HepG2 (cell line): ENCODE data around the gene CBX2. TPM values are rescaled to one million over a fixed set of nuclear protein-coding genes. Genes with fewer than 3 reads are reported as not detected.

Experiments used
- AHDC1 ChIP-seq: sonication (generic); formaldehyde crosslinking; IDR thresholded peaks from 2 replicates; pipeline ENCODE4 v1.5.1; 2020; ENCODE audit warnings: mild to moderate bottlenecking, missing genetic modification reagents, borderline replicate concordance
- CENPX ChIP-seq: sonication (generic); formaldehyde crosslinking; IDR thresholded peaks from 2 replicates; pipeline ENCODE4 v1.9.0; 2021; ENCODE audit warnings: mild to moderate bottlenecking, missing genetic modification reagents, moderate library complexity
- JUN ChIP-seq: sonication (generic); formaldehyde crosslinking; IDR thresholded peaks from 2 replicates; pipeline ENCODE4 v1.4.0; 2020; ENCODE audit warnings: mild to moderate bottlenecking, missing genetic modification reagents
- NFAT5 ChIP-seq: sonication (generic); formaldehyde crosslinking; IDR thresholded peaks from 2 replicates; pipeline ENCODE4 v1.4.0; 2020; ENCODE audit warnings: missing genetic modification reagents
- PHF20 ChIP-seq: sonication (generic); formaldehyde crosslinking; IDR thresholded peaks from 2 replicates; pipeline ENCODE4 v1.5.0; 2020; ENCODE audit warnings: mild to moderate bottlenecking, missing genetic modification reagents
- SNAPC2 ChIP-seq: sonication (generic); formaldehyde crosslinking; IDR thresholded peaks from 2 replicates; pipeline ENCODE4 v1.8.1; 2022; ENCODE audit warnings: mild to moderate bottlenecking, missing genetic modification reagents
- TBX3 ChIP-seq: fragments of 450-650 bp; IDR thresholded peaks from 2 replicates; pipeline ENCODE4 v1.6.1; 2017; ENCODE audit warnings: antibody characterized with exemption, mild to moderate bottlenecking, inconsistent platforms, borderline replicate concordance
- TFDP2 ChIP-seq: sonication (generic); formaldehyde crosslinking; IDR thresholded peaks from 2 replicates; pipeline ENCODE4 v1.4.0; 2020; ENCODE audit warnings: missing genetic modification reagents
- ZNF503 ChIP-seq: sonication (generic); formaldehyde crosslinking; IDR thresholded peaks from 2 replicates; pipeline ENCODE4 v1.4.0; 2020; ENCODE audit warnings: missing genetic modification reagents
- polyA plus RNA-seq, 8 experiments: library from polyadenylated mRNA; depleted of rRNA in 3 of 8; stranded (reverse) in 7 of 8; unstranded in 1 of 8; fragments of >200 nt; fragmentation: Illumina TruSeq in 4 of 8; extraction: Trizol in 4 of 8; gene quantifications; 2 replicates each; pipeline versions ENCODE4 v1.2.1 to v1.2.3, GENCODE V29; 2011 to 2016; ENCODE audit warnings: low read depth in 4 of 8, missing spikeins in 1 of 8, mixed read lengths in 1 of 8; ENCODE audit not compliant: insufficient read depth in 1 of 8
- total RNA-seq, 5 experiments: library from RNA; depleted of rRNA; stranded (reverse); fragments of >200 nt; fragmentation: Illumina TruSeq; extraction: Trizol; gene quantifications; 2 replicates each; pipeline ENCODE4 v1.2.3, GENCODE V29; 2016; ENCODE audit warnings: low read depth in 1 of 5
- TF ChIP-seq, protein P1 (sequence below): sonication (generic); formaldehyde crosslinking; IDR thresholded peaks from 2 replicates; pipeline ENCODE4 v1.8.0; 2022; ENCODE audit warnings: mild to moderate bottlenecking, missing genetic modification reagents
- TF ChIP-seq, protein P2 (sequence below): sonication (generic); formaldehyde crosslinking; IDR thresholded peaks from 2 replicates; pipeline ENCODE4 v1.5.0; 2020; ENCODE audit warnings: missing genetic modification reagents

The CBX2 gene
- total and polyA plus RNA-seq, 2 of the 13 experiments (the other 11 are each of a cell fraction or from before 2014, with no cell fraction given): 14.5 to 31.1 TPM

- TF ChIP-seq NFAT5 (CRISPR knock-in tag) (no peak), SNAPC2 (CRISPR knock-in tag) (no peak), ZNF503 (no peak), TBX3 (no peak), CENPX (no peak), PHF20 (no peak), AHDC1 (CRISPR knock-in tag) (no peak), JUN (CRISPR knock-in tag) (no peak), TFDP2 (CRISPR knock-in tag) (no peak)
- TF ChIP-seq, protein P1, sequence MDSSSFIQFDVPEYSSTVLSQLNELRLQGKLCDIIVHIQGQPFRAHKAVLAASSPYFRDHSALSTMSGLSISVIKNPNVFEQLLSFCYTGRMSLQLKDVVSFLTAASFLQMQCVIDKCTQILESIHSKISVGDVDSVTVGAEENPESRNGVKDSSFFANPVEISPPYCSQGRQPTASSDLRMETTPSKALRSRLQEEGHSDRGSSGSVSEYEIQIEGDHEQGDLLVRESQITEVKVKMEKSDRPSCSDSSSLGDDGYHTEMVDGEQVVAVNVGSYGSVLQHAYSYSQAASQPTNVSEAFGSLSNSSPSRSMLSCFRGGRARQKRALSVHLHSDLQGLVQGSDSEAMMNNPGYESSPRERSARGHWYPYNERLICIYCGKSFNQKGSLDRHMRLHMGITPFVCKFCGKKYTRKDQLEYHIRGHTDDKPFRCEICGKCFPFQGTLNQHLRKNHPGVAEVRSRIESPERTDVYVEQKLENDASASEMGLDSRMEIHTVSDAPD (CRISPR knock-in tag): no peak
- TF ChIP-seq, protein P2, sequence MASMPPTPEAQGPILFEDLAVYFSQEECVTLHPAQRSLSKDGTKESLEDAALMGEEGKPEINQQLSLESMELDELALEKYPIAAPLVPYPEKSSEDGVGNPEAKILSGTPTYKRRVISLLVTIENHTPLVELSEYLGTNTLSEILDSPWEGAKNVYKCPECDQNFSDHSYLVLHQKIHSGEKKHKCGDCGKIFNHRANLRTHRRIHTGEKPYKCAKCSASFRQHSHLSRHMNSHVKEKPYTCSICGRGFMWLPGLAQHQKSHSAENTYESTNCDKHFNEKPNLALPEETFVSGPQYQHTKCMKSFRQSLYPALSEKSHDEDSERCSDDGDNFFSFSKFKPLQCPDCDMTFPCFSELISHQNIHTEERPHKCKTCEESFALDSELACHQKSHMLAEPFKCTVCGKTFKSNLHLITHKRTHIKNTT (CRISPR knock-in tag): no peak
Measured at GRCh38 chr17:79786930-79787643, 9.1 kb downstream of the CBX2 start (continued).
